ENCODE results near the gene LDLRAD2.

LDLRAD2 gene

GRCh38 chr1:21842606-21843162, 30.6 kb downstream of the LDLRAD2 start:
- no peaks in the 10 kb centered on the region for H3K9me3 ChIP-seq (ENCODE audit: control insufficient read depth in 2 of 2, low read length in 2 of 2)
- H3K27me3 ChIP-seq (ENCODE audit: control insufficient read depth in 2 of 2, insufficient read depth in 2 of 2, low read length in 2 of 2) = no peaks in the 10 kb centered on the region
- H3K4me1 ChIP-seq (ENCODE audit: control insufficient read depth in 2 of 2, insufficient read depth in 2 of 2, low read length in 2 of 2) = no peaks in the 10 kb centered on the region
- no peak overlapping the region for H3K27ac ChIP-seq (ENCODE audit: low read depth in 2 of 2, low read length in 2 of 2)
- no peak overlapping the region for H3K4me3 ChIP-seq (ENCODE audit: low read length in 2 of 2)
- no peak overlapping the region for H3K9ac ChIP-seq (ENCODE audit: low read depth in 1 of 2, low read length in 2 of 2)
- H3K36me3 ChIP-seq (ENCODE audit: control insufficient read depth in 2 of 2, insufficient read depth in 2 of 2, low read length in 2 of 2) = peaks cover 55 to 67% of the 10 kb centered on the region in 2 donors

DNA sequence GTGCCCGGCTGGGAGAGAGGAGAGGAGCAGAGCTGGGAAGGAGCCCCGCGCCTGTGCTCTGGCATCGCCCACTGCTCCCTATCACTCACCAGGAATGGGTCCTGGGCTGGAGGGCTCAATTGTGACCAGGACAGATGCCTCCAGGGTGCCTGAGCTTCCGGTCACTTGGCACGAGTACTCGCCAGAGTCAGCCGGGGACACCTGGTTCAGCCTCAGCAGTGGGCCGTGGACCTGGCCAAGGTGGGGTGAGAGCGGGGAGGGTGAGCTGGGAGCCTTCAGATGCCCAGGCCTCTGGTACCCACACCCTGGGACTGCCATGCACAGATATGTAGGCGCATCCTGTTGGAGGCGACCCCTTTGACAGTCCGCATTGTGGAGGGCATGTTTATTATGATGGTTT, 31.1 kb downstream of the LDLRAD2 start:
- H3K4me1 ChIP-seq (ENCODE audit: control insufficient read depth in 2 of 2, insufficient read depth in 2 of 2, low read length in 2 of 2) = no peaks in the 10 kb centered on the region
- no peak overlapping the region for H3K9ac ChIP-seq (ENCODE audit: low read depth in 1 of 2, low read length in 2 of 2)
- H3K27me3 ChIP-seq (ENCODE audit: control insufficient read depth in 2 of 2, insufficient read depth in 2 of 2, low read length in 2 of 2) = no peaks in the 10 kb centered on the region
- H3K4me3 ChIP-seq (ENCODE audit: low read length in 2 of 2) = no peak overlapping the region
- H3K27ac ChIP-seq (ENCODE audit: low read depth in 2 of 2, low read length in 2 of 2) = no peak overlapping the region
- H3K9me3 ChIP-seq (ENCODE audit: control insufficient read depth in 2 of 2, low read length in 2 of 2) = no peaks in the 10 kb centered on the region
- peaks cover 59 to 69% of the 10 kb centered on the region in 2 donors for H3K36me3 ChIP-seq (ENCODE audit: control insufficient read depth in 2 of 2, insufficient read depth in 2 of 2, low read length in 2 of 2)

- no peak overlapping the region for H3K27ac ChIP-seq (ENCODE audit: low read depth in 2 of 2, low read length in 2 of 2)
- peaks cover 61 to 69% of the 10 kb centered on the region in 2 donors for H3K36me3 ChIP-seq (ENCODE audit: control insufficient read depth in 2 of 2, insufficient read depth in 2 of 2, low read length in 2 of 2)
- no peak overlapping the region for H3K4me3 ChIP-seq (ENCODE audit: low read length in 2 of 2)
These were observed 31.9 kb downstream of the LDLRAD2 start for GRCh38 chr1:21843996-21844395.

GRCh38 chr1:21845646-21846641, 33.9 kb downstream of the LDLRAD2 start:
- no peak overlapping the region for H3K27ac ChIP-seq (ENCODE audit: low read depth in 2 of 2, low read length in 2 of 2)
- H3K4me3 ChIP-seq (ENCODE audit: low read length in 2 of 2) = no peak overlapping the region
- no peaks in the 10 kb centered on the region for H3K27me3 ChIP-seq (ENCODE audit: control insufficient read depth in 2 of 2, insufficient read depth in 2 of 2, low read length in 2 of 2)
- H3K9ac ChIP-seq (ENCODE audit: low read depth in 1 of 2, low read length in 2 of 2) = no peak overlapping the region
- H3K4me1 ChIP-seq (ENCODE audit: control insufficient read depth in 2 of 2, insufficient read depth in 2 of 2, low read length in 2 of 2) = no peaks in the 10 kb centered on the region
- H3K36me3 ChIP-seq (ENCODE audit: control insufficient read depth in 2 of 2, insufficient read depth in 2 of 2, low read length in 2 of 2) = peaks cover 68 to 69% of the 10 kb centered on the region in 2 donors
- H3K9me3 ChIP-seq (ENCODE audit: control insufficient read depth in 2 of 2, low read length in 2 of 2) = no peaks in the 10 kb centered on the region

More at GRCh38 chr1:21843996-21844395, 31.9 kb downstream of the LDLRAD2 start:
- H3K9ac ChIP-seq (ENCODE audit: low read depth in 1 of 2, low read length in 2 of 2) = no peak overlapping the region
- no peaks in the 10 kb centered on the region for H3K9me3 ChIP-seq (ENCODE audit: control insufficient read depth in 2 of 2, low read length in 2 of 2)
- no peaks in the 10 kb centered on the region for H3K27me3 ChIP-seq (ENCODE audit: control insufficient read depth in 2 of 2, insufficient read depth in 2 of 2, low read length in 2 of 2)
- no peaks in the 10 kb centered on the region for H3K4me1 ChIP-seq (ENCODE audit: control insufficient read depth in 2 of 2, insufficient read depth in 2 of 2, low read length in 2 of 2)

GRCh38 chr1:21847223-21848205, 35.4 kb downstream of the LDLRAD2 start:
- Histone ChIP-seq H3K9ac (ENCODE audit: low read depth in 1 of 2, low read length in 2 of 2) (no peak overlapping the region), H3K36me3 (ENCODE audit: control insufficient read depth in 2 of 2, insufficient read depth in 2 of 2, low read length in 2 of 2) (peaks cover 66 to 67% of the 10 kb centered on the region in 2 donors), H3K4me1 (ENCODE audit: control insufficient read depth in 2 of 2, insufficient read depth in 2 of 2, low read length in 2 of 2) (no peaks in the 10 kb centered on the region), H3K27ac (ENCODE audit: low read depth in 2 of 2, low read length in 2 of 2) (no peak overlapping the region), H3K9me3 (ENCODE audit: control insufficient read depth in 2 of 2, low read length in 2 of 2) (no peaks in the 10 kb centered on the region), H3K4me3 (ENCODE audit: low read length in 2 of 2) (no peak overlapping the region), H3K27me3 (ENCODE audit: control insufficient read depth in 2 of 2, insufficient read depth in 2 of 2, low read length in 2 of 2) (no peaks in the 10 kb centered on the region)

DNA sequence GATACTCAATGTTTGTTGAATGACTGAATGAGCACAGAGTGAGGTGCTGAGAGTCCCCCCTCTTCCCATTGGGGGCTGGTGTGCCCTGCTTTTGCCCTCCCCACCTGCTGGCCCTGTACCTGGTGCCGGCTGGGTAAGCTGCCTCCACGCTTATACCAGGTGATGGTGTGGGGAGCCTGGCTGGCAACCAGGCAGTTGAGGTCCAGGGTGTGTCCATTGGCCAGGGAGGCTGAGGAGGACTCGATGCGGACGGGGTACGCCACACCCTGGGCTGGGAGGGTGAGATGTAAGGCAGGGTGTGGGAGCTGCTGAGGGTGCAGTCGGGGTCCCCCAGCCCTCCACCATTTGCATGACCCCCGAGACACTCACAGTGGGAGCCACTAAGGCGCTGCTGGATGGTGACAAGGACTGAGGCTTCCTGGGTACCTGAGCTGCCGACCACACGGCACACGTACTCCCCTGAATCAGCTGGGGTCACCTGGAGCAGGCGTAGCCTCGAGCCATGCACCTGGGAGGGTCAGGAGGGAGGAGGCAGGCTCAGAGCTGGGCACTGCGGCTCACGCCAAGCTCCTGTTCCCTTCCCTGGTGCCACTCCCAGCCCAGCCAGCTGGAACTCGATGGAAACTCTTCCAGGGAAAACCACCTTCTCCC, 36.6 kb downstream of the LDLRAD2 start:
- Histone ChIP-seq H3K9me3 (ENCODE audit: control insufficient read depth in 2 of 2, low read length in 2 of 2) (no peaks in the 10 kb centered on the region), H3K9ac (ENCODE audit: low read depth in 1 of 2, low read length in 2 of 2) (no peak overlapping the region), H3K4me1 (ENCODE audit: control insufficient read depth in 2 of 2, insufficient read depth in 2 of 2, low read length in 2 of 2) (no peaks in the 10 kb centered on the region), H3K27me3 (ENCODE audit: control insufficient read depth in 2 of 2, insufficient read depth in 2 of 2, low read length in 2 of 2) (no peaks in the 10 kb centered on the region), H3K4me3 (ENCODE audit: low read length in 2 of 2) (no peak overlapping the region), H3K27ac (ENCODE audit: low read depth in 2 of 2, low read length in 2 of 2) (no peak overlapping the region), H3K36me3 (ENCODE audit: control insufficient read depth in 2 of 2, insufficient read depth in 2 of 2, low read length in 2 of 2) (peaks cover 64% of the 10 kb centered on the region in 2 donors)

GRCh38 chr1:21849909-21850576, 38.0 kb downstream of the LDLRAD2 start:
- Histone ChIP-seq H3K4me1 (ENCODE audit: control insufficient read depth in 2 of 2, insufficient read depth in 2 of 2, low read length in 2 of 2) (no peaks in the 10 kb centered on the region), H3K27ac (ENCODE audit: low read depth in 2 of 2, low read length in 2 of 2) (no peak overlapping the region), H3K9me3 (ENCODE audit: control insufficient read depth in 2 of 2, low read length in 2 of 2) (no peaks in the 10 kb centered on the region), H3K9ac (ENCODE audit: low read depth in 1 of 2, low read length in 2 of 2) (no peak overlapping the region), H3K36me3 (ENCODE audit: control insufficient read depth in 2 of 2, insufficient read depth in 2 of 2, low read length in 2 of 2) (peaks cover 60 to 70% of the 10 kb centered on the region in 2 donors), H3K27me3 (ENCODE audit: control insufficient read depth in 2 of 2, insufficient read depth in 2 of 2, low read length in 2 of 2) (no peaks in the 10 kb centered on the region), H3K4me3 (ENCODE audit: low read length in 2 of 2) (no peak overlapping the region)

- Histone ChIP-seq H3K27ac (ENCODE audit: low read depth in 2 of 2, low read length in 2 of 2) (no peak overlapping the region), H3K4me3 (ENCODE audit: low read length in 2 of 2) (no peak overlapping the region), H3K9me3 (ENCODE audit: control insufficient read depth in 2 of 2, low read length in 2 of 2) (no peaks in the 10 kb centered on the region), H3K36me3 (ENCODE audit: control insufficient read depth in 2 of 2, insufficient read depth in 2 of 2, low read length in 2 of 2) (peaks cover 70 to 74% of the 10 kb centered on the region in 2 donors), H3K27me3 (ENCODE audit: control insufficient read depth in 2 of 2, insufficient read depth in 2 of 2, low read length in 2 of 2) (no peaks in the 10 kb centered on the region), H3K4me1 (ENCODE audit: control insufficient read depth in 2 of 2, insufficient read depth in 2 of 2, low read length in 2 of 2) (no peaks in the 10 kb centered on the region), H3K9ac (ENCODE audit: low read depth in 1 of 2, low read length in 2 of 2) (no peak overlapping the region)
These were observed 39.6 kb downstream of the LDLRAD2 start for GRCh38 chr1:21851430-21852250.

Measured in mucosa of rectum (tissue), 2 donors.